GM12873 (cell line): Measurements from ENCODE around the gene FXYD1.

Source experiments
- TF ChIP-seq, protein P1 (sequence below): IDR thresholded peaks from 2 replicates; pipeline ENCODE4 v1.5.1; 2012; ENCODE audit warnings: low read depth, mild to moderate bottlenecking, moderate library complexity, low read length, control low read depth; ENCODE audit not compliant: insufficient read depth; ENCODE audit errors: missing control alignments

Gene FXYD1

DNA sequence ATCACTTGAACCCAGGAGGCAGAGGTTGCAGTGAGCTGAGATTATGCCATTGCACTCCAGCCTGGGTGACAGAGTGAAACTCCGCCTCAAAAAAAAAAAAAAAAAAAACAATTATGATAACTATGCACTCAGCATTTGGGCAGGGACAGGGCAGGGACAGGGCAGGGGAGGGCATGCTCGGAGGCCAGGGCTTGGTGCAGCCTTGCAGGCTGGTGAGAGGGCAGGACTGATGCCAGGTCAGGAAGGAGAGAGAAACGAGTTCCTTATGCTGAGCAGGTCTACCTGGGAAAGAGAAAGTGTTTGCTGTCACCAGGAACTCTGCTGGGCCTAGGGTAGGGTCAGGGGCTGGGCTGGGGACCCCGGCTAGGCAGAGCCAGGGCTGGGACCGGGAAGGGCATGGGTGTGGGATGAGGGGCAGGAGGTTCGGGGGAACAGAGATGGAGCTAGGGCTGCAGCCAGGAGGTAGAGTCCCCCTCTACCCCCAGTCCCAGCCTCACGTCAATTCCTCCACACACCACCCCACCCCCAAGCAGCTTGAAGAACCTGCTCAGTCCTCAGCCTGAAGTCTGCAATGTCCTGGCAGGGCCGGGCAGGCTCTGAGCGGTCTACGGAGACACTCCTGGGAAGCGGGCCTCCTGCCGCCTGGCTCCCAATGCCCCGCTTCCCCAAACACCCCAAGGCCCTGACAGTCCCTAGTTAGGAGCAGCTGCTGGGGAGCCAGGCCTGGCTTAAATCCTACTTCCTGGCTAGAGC is 20.2 kb upstream of the FXYD1 start:
- TF ChIP-seq, protein P1, sequence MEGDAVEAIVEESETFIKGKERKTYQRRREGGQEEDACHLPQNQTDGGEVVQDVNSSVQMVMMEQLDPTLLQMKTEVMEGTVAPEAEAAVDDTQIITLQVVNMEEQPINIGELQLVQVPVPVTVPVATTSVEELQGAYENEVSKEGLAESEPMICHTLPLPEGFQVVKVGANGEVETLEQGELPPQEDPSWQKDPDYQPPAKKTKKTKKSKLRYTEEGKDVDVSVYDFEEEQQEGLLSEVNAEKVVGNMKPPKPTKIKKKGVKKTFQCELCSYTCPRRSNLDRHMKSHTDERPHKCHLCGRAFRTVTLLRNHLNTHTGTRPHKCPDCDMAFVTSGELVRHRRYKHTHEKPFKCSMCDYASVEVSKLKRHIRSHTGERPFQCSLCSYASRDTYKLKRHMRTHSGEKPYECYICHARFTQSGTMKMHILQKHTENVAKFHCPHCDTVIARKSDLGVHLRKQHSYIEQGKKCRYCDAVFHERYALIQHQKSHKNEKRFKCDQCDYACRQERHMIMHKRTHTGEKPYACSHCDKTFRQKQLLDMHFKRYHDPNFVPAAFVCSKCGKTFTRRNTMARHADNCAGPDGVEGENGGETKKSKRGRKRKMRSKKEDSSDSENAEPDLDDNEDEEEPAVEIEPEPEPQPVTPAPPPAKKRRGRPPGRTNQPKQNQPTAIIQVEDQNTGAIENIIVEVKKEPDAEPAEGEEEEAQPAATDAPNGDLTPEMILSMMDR: no peak

DNA sequence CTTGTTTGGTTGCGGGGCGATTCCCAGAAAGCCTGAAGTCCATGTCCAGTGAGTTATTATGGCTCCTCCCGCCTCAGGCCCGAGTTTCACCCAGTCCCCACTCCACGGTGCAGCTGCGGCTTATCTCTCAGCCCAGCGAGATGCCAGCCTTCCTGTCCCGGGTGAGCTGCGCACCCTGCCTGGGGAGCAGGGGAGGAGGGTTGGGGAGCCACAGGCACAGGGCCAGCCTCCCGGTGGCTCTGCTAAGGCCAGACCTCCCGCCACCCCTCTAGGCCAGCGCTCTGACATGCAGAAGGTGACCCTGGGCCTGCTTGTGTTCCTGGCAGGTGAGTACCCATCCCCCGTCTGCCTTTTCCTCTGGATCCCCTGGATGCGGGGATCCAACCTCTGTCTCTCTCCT is 19.5 kb upstream of the FXYD1 start:
- TF ChIP-seq, protein P1: no peak

DNA sequence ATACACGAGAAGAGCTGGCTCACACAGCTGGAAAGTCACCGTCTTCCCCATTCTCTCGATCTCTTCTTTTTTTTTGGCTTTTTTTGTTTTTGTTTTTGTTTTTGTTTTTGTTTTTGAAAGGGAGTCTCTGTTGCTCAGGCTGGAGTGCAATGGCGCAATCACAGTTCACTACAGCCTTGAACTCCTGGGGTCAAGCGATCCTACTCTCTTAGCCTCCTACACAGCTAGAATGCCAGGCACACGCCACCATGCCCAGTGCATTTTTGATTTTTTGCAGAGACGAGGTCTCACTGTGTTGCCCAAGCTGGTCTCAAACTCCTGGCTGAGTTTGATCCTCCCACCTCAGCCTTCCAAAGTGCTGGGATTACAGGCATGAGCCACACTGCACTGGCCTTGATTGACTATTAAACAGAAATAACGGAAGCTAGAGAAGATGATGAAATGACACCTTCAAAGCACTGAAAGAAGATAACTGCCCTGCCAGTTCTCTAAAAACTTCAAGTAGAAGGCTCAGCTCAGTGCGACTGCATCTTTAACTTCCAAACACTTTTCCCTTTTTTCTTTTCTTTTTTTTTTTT is 19.0 kb upstream of the FXYD1 start:
- TF ChIP-seq, protein P1: no peak

DNA sequence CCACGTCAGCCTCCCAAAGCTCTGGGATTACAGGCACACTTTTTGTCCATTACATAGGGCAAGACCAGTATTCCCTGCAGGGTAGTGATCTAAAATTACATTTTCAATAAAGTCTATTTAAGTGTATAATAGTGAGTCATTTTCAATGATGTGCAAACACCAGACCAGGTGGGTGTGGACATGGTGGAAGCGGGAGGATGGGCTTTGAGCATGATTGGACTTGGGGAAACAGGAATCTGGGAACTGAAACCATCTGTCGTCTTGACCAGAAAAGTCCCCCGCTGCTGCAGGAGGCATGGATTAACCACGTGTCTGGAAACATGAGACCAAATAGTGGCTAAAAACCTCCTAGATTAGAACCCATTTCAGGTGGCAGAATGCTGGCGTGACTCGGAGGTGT is 18.1 kb upstream of the FXYD1 start:
- TF ChIP-seq, protein P1: no peak

DNA sequence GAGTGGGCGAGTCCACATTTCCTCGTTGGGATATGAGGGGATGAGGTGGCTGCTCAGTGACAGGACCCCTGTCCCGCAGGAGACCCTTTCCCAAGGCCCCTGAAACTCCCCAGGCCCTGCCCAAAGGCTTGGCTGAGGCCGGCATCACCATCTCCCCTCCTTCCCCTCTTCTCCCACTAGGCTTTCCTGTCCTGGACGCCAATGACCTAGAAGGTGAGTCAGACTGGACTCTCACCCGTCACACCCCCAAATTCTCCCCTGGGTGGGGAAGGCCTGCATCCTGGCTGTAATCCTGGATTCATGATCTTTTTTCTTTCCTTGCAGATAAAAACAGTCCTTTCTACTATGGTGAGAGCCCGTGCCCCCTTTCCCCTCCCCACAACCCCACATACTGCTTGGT is 17.7 kb upstream of the FXYD1 start:
- TF ChIP-seq, protein P1: no peak

DNA sequence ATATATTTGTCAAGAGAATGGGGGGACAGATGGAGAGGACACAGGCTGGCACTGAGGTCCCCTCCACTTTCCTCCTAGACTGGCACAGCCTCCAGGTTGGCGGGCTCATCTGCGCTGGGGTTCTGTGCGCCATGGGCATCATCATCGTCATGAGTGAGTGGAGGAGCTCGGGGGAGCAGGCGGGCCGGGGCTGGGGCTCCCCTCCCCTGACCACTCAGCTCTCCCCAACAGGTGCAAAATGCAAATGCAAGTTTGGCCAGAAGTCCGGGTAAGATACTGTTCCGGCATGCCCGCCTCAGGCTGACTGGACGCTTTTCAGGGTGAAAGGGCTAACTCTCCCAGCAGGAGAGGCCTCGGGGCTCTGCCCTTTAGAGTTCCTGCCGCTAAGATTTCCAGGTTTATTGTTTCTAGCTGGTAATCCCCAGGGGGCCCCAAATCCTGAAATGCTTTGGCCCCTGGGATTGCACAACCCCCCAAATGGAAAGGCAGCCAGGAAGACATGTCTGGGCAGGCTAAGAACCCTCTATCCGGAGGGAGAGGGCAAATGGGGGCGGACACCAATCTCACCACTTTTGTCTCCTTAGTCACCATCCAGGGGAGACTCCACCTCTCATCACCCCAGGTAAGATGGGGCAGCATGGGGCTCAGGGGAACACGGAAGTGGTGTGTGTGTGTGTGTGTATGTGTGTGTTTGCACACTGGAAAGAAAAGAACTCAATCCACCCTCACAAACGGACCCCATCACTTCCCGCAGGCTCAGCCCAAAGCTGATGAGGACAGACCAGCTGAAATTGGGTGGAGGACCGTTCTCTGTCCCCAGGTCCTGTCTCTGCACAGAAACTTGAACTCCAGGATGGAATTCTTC is 15.7 kb upstream of the FXYD1 start:
- TF ChIP-seq, protein P1: no peak

DNA sequence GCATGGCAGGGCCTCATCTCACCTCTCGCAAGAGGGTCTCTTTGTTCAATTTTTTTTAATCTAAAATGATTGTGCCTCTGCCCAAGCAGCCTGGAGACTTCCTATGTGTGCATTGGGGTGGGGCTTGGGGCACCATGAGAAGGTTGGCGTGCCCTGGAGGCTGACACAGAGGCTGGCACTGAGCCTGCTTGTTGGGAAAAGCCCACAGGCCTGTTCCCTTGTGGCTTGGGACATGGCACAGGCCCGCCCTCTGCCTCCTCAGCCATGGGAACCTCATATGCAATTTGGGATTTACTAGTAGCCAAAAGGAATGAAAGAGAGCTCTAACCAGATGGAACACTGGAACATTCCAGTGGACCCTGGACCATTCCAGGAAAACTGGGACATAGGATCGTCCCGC is 15.1 kb upstream of the FXYD1 start:
- TF ChIP-seq, protein P1: no peak
